IPS-18c (cell line): Measurements from ENCODE around the gene SPA17.

Experiments used
- H3K4me3 ChIP-seq: 2 replicates; pipeline ENCODE4 v1.7.0; 2013; ENCODE audit warnings: low read depth, mild to moderate bottlenecking, low read length, moderate library complexity; ENCODE audit not compliant: insufficient read depth
- H3K9me3 ChIP-seq: one replicate; pipeline ENCODE4 v1.6.1; 2013; ENCODE audit warnings: mild to moderate bottlenecking, low read length, moderate library complexity; ENCODE audit not compliant: control insufficient read depth, insufficient read depth

The SPA17 gene

DNA sequence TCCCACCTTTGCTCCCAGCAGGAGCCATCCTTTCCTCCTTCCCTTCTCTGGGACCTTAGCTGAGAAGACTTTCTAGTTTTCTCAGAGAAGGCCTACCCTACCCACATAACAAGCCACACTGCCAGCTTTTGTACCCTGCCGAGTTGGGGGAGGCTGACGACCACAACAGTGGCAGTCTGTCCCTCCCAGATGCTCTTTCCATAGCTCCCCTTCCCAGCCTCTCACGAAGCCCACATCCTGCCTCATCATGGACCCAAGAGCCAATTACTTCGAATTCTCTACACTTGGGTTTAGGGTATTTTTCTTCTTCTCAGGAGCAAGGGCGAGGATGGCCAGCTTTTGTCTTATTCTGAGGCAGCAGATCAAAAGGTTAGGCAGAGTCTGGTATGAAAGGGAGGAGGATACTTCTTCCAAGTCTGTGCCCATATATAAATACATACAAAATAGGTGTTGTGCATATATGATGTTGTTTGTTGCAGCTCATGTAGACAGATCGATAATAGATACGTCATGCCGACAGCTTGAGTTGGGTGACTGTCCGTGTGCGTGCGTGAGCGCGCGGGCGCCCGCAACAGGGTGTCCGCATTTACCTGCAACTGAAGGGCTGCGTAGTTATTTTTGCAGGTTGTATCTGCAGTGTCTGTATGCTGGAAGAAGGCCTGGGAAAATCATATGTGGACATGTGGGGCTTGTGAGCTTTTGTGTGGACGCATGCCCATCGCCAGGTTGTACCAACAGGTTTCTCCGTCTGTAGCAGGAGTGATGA is 65.2 kb downstream of the SPA17 start:
- peak overlapping the region; percentile 48; the same call in 1 of the 2 replicates for H3K4me3 ChIP-seq
- H3K9me3 ChIP-seq, result no peaks in the 10 kb centered on the region

DNA sequence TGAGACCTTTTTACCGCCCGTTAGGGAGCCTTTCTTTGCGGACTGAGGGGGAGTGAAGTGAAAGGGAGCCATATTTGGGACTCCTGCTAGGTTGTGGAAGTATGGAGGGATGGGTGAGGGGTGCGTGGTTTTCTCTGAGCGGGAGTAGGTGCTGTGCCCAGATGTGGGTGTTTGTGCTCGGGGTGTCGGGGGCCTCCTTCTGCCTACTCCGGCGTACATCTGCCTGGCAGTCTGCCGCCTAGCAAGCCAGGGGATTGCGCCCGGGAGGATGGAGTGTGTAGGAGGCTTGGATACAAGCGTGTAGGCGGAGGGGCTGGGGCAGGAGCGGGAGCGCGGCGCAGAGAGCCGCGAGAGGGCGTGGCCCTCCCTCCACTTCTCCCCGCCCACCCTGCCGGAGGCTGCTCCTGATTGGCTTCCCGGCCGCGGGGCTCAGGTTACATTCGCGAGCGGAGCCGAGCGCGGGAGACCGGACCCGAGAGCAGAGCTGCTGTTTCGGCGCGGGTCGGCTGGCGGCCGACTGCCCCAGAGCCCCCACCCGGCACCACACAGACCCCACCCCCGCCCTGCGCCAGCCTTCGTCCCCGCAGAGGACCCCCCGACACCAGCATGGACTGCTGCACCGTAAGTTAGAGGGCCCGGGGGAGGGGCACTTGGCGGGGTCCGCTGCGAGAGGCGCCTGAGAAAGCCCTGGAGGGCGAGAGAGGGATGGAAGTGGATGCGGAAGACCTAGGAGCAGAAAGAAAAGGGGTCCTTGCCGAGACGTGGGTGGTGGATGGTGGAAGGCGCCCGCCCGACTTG is 66.0 kb downstream of the SPA17 start, which contains the start of gene NRGN:
Gene NRGN, plus strand, starts transcription at position 464 of the 798 bp plus-strand sequence. Its CDS starts 143 bp downstream, at position 607.
- Histone ChIP-seq H3K4me3 (peak within 1 kb of the TSS; percentile 48), H3K9me3 (no peaks in the 10 kb centered on the region)

DNA sequence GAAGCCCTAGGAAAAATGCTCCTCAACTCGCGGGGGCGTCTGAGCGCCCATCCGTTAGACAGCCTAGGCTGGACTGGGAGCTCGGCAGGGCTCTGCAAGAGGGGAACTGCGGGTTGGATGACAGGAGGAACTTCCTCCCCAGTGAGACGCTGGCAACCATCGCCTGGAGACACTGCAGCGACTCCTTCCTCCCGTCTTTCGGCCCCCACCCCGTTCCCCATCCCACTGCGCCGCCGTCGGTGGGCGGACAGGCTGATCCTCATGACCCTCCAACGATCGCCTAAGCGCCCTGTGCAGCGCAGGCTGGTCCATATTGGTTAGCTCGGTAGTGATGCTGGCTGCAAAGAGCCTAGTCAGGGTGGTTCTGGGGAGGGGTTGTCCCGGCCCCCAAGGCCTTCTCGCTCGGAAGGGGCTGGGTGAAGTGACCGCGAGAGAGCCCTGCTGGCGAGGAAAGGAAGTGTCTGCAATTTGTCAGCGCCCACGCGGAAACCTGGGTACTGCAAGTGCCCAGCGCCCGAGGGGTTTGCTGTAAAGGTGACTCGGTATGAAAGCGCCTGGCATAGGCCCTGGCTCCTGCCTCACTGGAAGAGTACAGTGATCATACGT is 66.7 kb downstream of the SPA17 start:
- no peaks in the 10 kb centered on the region for H3K9me3 ChIP-seq
- peak overlapping the region; percentile 48 for H3K4me3 ChIP-seq

DNA sequence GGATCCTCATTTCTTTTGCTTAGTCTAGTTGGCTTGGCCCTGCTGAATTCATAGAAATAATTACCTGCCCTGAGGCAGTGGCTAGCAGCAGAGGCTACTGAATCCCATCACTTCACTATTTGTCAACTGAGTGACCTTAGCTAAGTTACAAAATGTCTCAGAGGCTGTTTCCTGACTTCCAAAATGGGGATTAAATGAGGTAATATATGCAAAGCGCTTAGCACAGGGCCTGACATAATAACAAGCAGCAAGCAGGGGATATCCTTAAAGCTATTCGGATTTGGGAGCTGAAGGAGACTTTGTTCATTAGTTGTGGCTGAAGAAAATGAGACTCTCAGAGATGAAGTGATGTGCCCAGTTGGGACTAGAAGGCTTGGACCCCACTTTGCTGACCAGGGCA is 68.9 kb downstream of the SPA17 start:
- no peaks in the 10 kb centered on the region for H3K9me3 ChIP-seq
- H3K4me3 ChIP-seq, result no peak overlapping the region

DNA sequence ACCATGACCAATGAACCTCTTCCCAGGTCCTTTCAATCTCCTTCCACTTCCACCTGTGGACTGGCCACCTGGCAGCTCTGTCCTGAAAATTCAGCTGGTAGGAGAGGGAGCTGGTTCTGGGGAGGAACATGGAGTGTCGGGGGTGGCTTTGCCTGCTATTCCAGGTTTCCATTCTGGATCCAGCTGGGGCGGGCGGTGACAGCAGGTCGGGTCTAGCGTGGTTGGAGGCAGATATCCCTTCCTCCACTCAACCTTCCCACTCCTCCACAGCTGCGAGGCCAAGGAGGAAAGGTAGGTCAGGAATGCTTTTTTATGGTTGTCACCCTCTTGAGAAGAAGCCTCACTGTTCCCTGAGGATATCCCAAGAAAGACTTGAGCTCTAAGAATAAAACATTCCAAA is 69.3 kb downstream of the SPA17 start:
- Histone ChIP-seq H3K4me3 (no peak overlapping the region), H3K9me3 (no peaks in the 10 kb centered on the region)

DNA sequence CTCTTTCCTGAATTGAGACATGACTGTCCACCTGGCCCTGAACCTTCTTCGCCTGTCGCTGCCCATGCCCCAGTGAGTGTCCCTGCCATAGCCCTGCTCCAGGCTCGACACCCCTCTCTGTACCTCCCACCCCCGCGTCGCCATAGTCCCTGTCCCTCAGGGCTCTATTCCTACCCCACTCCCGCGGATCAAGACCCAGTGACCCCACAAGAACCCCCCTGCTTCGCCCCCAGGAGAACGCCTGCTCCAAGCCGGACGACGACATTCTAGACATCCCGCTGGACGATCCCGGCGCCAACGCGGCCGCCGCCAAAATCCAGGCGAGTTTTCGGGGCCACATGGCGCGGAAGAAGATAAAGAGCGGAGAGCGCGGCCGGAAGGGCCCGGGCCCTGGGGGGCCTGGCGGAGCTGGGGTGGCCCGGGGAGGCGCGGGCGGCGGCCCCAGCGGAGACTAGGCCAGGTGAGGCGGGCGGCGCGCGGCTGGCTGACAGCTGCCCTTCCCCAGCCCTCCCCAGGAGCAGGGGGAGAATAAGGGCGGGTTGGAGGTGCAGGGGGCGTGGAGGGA is 71.6 kb downstream of the SPA17 start:
- Histone ChIP-seq H3K9me3 (no peaks in the 10 kb centered on the region), H3K4me3 (peak overlapping the region; percentile 84)

DNA sequence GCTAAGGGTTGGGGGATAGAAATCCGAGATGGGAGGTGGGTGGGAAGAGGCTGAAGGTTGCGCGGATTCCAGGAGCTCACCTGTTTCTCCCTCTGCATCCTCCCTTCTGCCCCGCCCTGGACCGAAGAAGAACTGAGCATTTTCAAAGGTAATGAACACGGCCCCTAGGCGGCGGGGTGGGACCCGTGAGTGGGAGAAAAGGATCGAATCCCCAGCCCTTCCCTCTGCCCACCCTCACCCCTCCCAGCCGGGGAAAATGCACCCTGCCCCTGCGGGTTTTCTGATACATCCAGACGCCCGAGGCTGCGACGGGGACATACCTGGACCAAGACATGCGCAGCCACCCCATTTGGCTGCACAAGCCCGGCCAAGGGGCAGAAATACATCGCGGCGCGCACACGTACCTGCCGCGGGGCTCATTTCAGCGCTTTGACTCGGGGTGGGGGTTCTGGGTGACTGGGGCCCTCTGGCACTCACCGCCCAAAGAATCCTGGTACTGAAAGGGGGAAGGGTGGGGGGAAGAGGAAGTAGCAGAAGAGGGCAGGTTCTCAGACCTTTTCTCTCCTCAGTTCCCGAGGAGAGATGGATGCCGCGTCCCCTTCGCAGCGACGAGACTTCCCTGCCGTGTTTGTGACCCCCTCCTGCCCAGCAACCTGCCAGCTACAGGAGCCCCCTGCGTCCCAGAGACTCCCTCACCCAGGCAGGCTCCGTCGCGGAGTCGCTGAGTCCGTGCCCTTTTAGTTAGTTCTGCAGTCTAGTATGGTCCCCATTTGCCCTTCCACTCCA is 72.3 kb downstream of the SPA17 start:
- H3K9me3 ChIP-seq, result no peaks in the 10 kb centered on the region
- peak overlapping the region; percentile 84 for H3K4me3 ChIP-seq

DNA sequence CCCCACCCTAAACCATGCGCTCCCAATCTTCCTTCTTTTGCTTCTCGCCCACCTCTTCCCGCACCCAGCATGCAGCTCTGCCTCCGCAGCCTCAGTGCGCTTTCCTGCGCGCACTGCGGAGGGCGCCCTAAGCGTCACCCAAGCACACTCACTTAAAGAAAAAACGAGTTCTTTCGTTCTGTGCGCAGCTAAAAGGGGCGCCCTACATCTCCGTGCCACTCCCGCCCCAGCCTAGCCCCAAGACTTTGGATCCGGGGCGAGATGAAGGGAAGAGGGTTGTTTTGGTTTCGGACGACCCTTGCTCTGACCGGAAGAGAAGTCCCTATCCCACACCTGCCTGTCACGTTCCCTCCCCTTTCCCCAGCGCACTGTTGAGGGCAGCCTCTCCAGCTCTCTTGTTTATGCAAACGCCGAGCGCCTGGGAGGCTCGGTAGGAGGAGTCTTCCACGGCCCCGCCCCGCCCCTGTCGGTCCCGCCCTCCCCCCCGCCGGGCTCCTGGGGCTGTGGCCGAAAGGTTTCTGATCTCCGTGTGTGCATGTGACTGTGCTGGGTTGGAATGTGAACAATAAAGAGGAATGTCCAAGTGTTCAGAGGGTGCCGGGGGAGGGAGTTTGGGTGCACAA is 73.0 kb downstream of the SPA17 start:
- peak overlapping the region; percentile 84 for H3K4me3 ChIP-seq
- H3K9me3 ChIP-seq, result no peaks in the 10 kb centered on the region
